Left lung (tissue), 10 donors: Measurements from ENCODE around the gene FJX1. TPM values are rescaled to one million over a fixed set of nuclear protein-coding genes. Genes with fewer than 3 reads are reported as not detected.

Experiments
- ATAC-seq: fragments of 200-7000 bp; cut with Tn5 transposase; one replicate; pipeline ENCODE4 v1.9.1; 2020; ENCODE audit warnings: moderate library complexity
- DNase-seq, 4 donors: peaks; one replicate each; pipeline ENCODE4 v3.0.0-alpha.2; 2013 to 2020
- H3K27ac ChIP-seq, 2 donors: fragments of 200-600 bp; sonication (generic) in 1 of 2; one replicate each; pipeline versions ENCODE4 v1.5.0 to v1.8.0; 2020 to 2021
- H3K27me3 ChIP-seq, 2 donors: fragments of 200-600 bp; sonication (generic) in 1 of 2; one replicate each; pipeline versions ENCODE4 v1.5.0 to v1.8.0; 2020 to 2021
- H3K36me3 ChIP-seq, 2 donors: fragments of 200-600 bp; sonication (generic) in 1 of 2; one replicate each; pipeline versions ENCODE4 v1.5.0 to v1.8.0; 2020 to 2021
- H3K4me1 ChIP-seq, 2 donors: fragments of 200-600 bp; one replicate each; pipeline ENCODE4 v1.8.0; 2021
- H3K4me3 ChIP-seq, 2 donors: fragments of 200-600 bp; sonication (generic) in 1 of 2; one replicate each; pipeline versions ENCODE4 v1.5.0 to v1.8.0; 2020 to 2021; ENCODE audit warnings: mild to moderate bottlenecking in 1 of 2
- H3K9me3 ChIP-seq, 2 donors: fragments of 200-600 bp; sonication (generic) in 1 of 2; one replicate each; pipeline versions ENCODE4 v1.5.0 to v1.8.0; 2020 to 2021
- CTCF ChIP-seq, 2 donors: fragments of 200-600 bp; sonication (generic) in 1 of 2; IDR thresholded peaks; one replicate each; pipeline versions ENCODE4 v1.5.0 to v1.8.0; 2021; ENCODE audit warnings: antibody characterized with exemption in 2 of 2
- intact Hi-C, 2 donors: fragments of 100-400 bp; cut with DNase I; formaldehyde crosslinking; loops; one replicate each; pipeline versions ENCODE4 v1.11.2 to v1.14.2; 2022
- polyA plus RNA-seq, 6 donors: library from polyadenylated mRNA; unstranded; fragments of 120-200 nt; gene quantifications; one replicate each; pipeline ENCODE4 v1.2.1, GENCODE V29; 2013; ENCODE audit not compliant: insufficient read length in 6 of 6
- total RNA-seq, 2 donors: library from RNA; stranded (reverse); fragmentation: NEBNext Ultra II Directional; extraction: Animal tissue kit (Norgen Biotek cat#: 25700); gene quantifications; one replicate each; pipeline ENCODE4 v1.2.1, GENCODE V29; 2021
- donor health status: DM: no; HTN: yes; CAD: no.
- donor health status: DM: no; HTN: no; CAD: no.

The FJX1 gene
- total and polyA plus RNA-seq, 8 donors: 3.9 to 6.6 (median 5.0) TPM

- intact Hi-C loops: no loop called here
- ATAC-seq: no peak
- Histone ChIP-seq H3K9me3 (no peaks in the 10 kb centered on the region), H3K36me3 (no peaks in the 10 kb centered on the region), H3K4me3 (no peak overlapping the region), H3K27ac (no peak overlapping the region), H3K4me1 (peaks cover 0 to 2% of the 10 kb centered on the region in 2 donors), H3K27me3 (peaks cover 0 to 36% of the 10 kb centered on the region in 2 donors)
- TF ChIP-seq CTCF (IDR thresholded peaks at IDR 0.05): no peak
- no peak for DNase-seq
These were observed 8.2 kb downstream of the FJX1 start for GRCh38 chr11:35626501-35626900.

GRCh38 chr11:35629511-35629910 is 11.3 kb downstream of the FJX1 start:
- no peak for TF ChIP-seq CTCF (IDR thresholded peaks at IDR 0.05)
- peaks cover 0 to 19% of the 10 kb centered on the region in 2 donors for H3K27me3 ChIP-seq
- no peak overlapping the region for H3K4me3 ChIP-seq
- H3K9me3 ChIP-seq: no peaks in the 10 kb centered on the region
- no peak overlapping the region for H3K27ac ChIP-seq
- ATAC-seq: peak; percentile 10
- no peak for DNase-seq
- peaks cover 0 to 2% of the 10 kb centered on the region in 2 donors for H3K4me1 ChIP-seq
- intact Hi-C loops: no loop called here
- H3K36me3 ChIP-seq: no peaks in the 10 kb centered on the region

- no peak for TF ChIP-seq CTCF (IDR thresholded peaks at IDR 0.05)
- intact Hi-C loops: no loop called here
- Histone ChIP-seq H3K36me3 (no peaks in the 10 kb centered on the region), H3K9me3 (no peaks in the 10 kb centered on the region), H3K27me3 (peaks cover 0 to 19% of the 10 kb centered on the region in 2 donors), H3K27ac (peak overlapping the region in 1 of 2 donors; percentile 38), H3K4me3 (no peak overlapping the region), H3K4me1 (peaks cover 0 to 2% of the 10 kb centered on the region in 2 donors)
- DNase-seq: peak in 1 of 4 donors; percentile 38
- ATAC-seq: peak; percentile 94
These were observed 11.7 kb downstream of the FJX1 start for GRCh38 chr11:35629914-35630313.

- ATAC-seq (no peak), DNase-seq (no peak)
- no peaks in the 10 kb centered on the region for H3K36me3 ChIP-seq
- no peak overlapping the region for H3K27ac ChIP-seq
- H3K27me3 ChIP-seq: peaks cover 0 to 17% of the 10 kb centered on the region in 2 donors
- H3K4me3 ChIP-seq: no peak overlapping the region
- no peaks in the 10 kb centered on the region for H3K9me3 ChIP-seq
- H3K4me1 ChIP-seq: peaks cover 0 to 2% of the 10 kb centered on the region in 2 donors
- TF ChIP-seq CTCF (IDR thresholded peaks at IDR 0.05): no peak
- intact Hi-C loops: no loop called here
These were observed 13.6 kb downstream of the FJX1 start for GRCh38 chr11:35631891-35632290.

GRCh38 chr11:35632301-35632700 is 14.0 kb downstream of the FJX1 start:
- DNase-seq: no peak
- Histone ChIP-seq H3K36me3 (no peaks in the 10 kb centered on the region), H3K4me1 (peaks cover 0 to 2% of the 10 kb centered on the region in 2 donors), H3K27ac (no peak overlapping the region), H3K9me3 (no peaks in the 10 kb centered on the region), H3K27me3 (peaks cover 0 to 13% of the 10 kb centered on the region in 2 donors), H3K4me3 (no peak overlapping the region)
- no peak for TF ChIP-seq CTCF (IDR thresholded peaks at IDR 0.05)
- intact Hi-C loops: no loop called here
- no peak for ATAC-seq
